Right lobe of liver (tissue), 4 donors: ENCODE results near the gene CDH1.

Experiments
- POLR2A ChIP-seq: fragments of 450-650 bp; IDR thresholded peaks from one replicate; pipeline ENCODE4 v1.6.1; 2017; ENCODE audit warnings: antibody characterized with exemption, mild to moderate bottlenecking
- TF ChIP-seq, protein P1 (sequence below), 4 donors: fragments of 200-600 bp in 3 of 4; fragments of 450-650 bp in 1 of 4; IDR thresholded peaks; one replicate each; pipeline versions ENCODE4 v1.5.1 to v1.8.0; 2016 to 2022; ENCODE audit warnings: antibody characterized with exemption in 4 of 4, mild to moderate bottlenecking in 2 of 4
- donor health status: DM: no; HTN: no; CAD: no.
- donor health status: DM: no; HTN: no; CAD: no.
- donor health status: DM: no; HTN: yes; CAD: no.

DNA sequence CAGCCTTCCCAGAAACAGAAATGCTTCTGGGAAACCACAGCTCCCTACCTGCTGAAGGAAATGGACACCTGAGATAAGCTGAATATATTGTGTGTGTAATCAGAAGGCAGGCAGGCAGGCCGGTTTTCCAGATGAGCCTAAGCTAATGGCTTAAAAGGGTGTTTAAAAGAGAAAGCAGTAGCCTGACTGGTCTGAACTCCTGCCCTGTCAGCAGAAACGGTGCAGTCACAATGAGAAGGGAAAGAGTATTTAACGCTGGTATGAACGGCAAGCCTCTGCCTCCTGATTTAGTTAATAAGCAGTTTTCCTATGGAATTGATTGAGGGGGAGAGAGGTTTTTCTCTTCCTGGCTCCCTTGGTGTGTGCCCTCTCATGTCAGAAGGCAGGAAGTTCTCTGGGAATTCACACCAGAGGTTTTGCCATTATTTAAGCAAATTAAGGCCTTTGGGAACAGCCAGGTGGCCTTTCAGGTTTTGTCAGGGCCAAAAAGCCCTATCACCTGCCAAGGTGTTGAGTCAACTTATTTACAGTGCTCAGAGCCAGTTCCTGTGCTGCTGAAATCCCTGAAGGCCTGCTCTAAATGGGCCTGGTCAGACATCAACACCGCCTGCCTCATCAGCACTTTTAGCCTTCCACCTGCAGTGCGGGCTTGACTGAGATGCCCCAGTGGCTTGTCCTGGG is 41.6 kb downstream of the CDH1 start:
- peak; percentile 66 for TF ChIP-seq POLR2A
- TF ChIP-seq, protein P1, sequence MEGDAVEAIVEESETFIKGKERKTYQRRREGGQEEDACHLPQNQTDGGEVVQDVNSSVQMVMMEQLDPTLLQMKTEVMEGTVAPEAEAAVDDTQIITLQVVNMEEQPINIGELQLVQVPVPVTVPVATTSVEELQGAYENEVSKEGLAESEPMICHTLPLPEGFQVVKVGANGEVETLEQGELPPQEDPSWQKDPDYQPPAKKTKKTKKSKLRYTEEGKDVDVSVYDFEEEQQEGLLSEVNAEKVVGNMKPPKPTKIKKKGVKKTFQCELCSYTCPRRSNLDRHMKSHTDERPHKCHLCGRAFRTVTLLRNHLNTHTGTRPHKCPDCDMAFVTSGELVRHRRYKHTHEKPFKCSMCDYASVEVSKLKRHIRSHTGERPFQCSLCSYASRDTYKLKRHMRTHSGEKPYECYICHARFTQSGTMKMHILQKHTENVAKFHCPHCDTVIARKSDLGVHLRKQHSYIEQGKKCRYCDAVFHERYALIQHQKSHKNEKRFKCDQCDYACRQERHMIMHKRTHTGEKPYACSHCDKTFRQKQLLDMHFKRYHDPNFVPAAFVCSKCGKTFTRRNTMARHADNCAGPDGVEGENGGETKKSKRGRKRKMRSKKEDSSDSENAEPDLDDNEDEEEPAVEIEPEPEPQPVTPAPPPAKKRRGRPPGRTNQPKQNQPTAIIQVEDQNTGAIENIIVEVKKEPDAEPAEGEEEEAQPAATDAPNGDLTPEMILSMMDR (IDR thresholded peaks at IDR 0.05): peak in 1 of 4 donors; percentile 3
